Superior temporal gyrus (tissue), 1 donor: ENCODE data around the gene PAM16.

Source experiments
- DNase-seq: peaks from one replicate; pipeline ENCODE4 v3.0.0-alpha.2; 2016; ENCODE audit errors: extremely low spot score

PAM16 gene

DNA sequence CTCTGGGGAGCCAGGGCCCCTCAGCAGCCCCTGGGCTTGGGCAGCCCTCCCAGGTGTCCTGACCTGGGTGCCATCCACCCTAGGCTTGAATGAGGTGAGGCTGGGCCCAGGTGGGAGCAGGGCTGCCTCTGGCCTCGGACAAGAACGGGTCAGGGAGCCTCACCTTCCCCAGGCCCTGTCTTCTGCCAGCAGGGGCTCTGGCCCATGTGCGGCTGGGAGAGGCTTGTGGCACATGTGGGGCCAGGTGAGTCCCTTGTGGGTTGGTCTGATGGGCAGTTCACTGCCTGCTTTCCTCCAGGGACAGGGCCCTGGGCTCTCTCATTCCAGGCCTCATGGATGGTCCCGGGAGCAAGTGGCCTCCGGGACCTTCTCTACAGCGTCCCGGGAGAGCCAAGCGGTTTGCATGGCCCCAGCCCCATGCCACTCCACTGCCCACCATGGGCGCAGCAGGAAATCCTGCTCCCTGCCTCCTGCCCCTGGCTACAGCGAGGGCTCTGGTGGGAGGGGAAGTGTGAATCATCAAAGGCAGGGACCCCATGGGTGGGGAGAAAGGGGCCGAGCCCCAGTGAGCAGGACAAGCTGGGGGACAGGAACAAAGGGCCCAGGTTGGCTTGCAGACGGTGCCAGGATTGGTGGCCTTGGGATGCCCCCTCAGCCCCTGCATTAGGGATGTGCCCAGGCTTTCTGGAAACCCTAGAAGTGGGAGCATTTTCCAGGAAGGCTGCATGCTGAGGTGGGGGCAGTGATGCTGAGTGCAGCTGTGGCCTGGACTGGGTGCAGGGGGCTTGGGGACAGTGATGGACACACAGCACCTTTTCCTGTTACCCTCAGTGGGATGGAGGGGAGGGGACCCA, 32.7 kb upstream of the PAM16 start:
- no peak for DNase-seq

DNA sequence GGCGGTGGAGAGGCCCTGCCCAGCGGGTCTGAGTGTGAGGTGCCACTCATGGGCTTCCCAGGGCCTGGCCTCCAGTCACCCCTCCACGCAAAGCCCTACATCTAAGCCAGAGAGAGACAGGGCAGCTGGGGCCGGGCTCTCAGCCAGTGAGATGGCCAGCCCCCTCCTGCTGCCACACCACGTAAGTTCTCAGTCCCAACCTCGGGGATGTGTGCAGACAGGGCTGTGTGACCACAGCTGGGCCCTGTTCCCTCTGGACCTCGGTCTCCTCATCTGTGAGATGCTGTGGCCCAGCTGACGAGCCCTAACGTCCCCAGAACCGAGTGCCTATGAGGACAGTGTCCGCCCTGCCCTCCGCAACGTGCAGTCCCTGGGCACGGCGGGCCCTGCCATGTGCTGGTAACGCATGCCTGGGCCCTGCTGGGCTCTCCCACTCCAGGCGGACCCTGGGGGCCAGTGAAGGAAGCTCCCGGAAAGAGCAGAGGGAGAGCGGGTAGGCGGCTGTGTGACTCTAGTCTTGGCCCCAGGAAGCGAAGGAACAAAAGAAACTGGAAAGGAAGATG, 31.8 kb upstream of the PAM16 start:
- DNase-seq, result no peak

DNA sequence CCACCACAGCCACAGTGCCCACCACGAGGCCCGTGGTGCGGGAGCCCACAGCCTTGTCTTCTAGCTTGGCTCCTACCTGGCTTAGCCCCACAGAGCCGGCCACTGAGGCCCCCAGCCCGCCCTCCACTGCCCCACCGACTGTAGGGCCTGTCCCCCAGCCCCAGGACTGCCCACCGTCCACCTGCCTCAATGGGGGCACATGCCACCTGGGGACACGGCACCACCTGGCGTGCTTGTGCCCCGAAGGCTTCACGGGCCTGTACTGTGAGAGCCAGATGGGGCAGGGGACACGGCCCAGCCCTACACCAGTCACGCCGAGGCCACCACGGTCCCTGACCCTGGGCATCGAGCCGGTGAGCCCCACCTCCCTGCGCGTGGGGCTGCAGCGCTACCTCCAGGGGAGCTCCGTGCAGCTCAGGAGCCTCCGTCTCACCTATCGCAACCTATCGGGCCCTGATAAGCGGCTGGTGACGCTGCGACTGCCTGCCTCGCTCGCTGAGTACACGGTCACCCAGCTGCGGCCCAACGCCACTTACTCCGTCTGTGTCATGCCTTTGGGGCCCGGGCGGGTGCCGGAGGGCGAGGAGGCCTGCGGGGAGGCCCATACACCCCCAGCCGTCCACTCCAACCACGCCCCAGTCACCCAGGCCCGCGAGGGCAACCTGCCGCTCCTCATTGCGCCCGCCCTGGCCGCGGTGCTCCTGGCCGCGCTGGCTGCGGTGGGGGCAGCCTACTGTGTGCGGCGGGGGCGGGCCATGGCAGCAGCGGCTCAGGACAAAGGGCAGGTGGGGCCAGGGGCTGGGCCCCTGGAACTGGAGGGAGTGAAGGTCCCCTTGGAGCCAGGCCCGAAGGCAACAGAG, 31.0 kb upstream of the PAM16 start:
- DNase-seq, result no peak

DNA sequence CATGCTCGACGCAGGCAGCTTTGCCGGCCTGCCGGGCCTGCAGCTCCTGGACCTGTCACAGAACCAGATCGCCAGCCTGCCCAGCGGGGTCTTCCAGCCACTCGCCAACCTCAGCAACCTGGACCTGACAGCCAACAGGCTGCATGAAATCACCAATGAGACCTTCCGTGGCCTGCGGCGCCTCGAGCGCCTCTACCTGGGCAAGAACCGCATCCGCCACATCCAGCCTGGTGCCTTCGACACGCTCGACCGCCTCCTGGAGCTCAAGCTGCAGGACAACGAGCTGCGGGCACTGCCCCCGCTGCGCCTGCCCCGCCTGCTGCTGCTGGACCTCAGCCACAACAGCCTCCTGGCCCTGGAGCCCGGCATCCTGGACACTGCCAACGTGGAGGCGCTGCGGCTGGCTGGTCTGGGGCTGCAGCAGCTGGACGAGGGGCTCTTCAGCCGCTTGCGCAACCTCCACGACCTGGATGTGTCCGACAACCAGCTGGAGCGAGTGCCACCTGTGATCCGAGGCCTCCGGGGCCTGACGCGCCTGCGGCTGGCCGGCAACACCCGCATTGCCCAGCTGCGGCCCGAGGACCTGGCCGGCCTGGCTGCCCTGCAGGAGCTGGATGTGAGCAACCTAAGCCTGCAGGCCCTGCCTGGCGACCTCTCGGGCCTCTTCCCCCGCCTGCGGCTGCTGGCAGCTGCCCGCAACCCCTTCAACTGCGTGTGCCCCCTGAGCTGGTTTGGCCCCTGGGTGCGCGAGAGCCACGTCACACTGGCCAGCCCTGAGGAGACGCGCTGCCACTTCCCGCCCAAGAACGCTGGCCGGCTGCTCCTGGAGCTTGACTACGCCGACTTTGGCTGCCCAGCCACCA, 30.2 kb upstream of the PAM16 start:
- DNase-seq, result no peak

DNA sequence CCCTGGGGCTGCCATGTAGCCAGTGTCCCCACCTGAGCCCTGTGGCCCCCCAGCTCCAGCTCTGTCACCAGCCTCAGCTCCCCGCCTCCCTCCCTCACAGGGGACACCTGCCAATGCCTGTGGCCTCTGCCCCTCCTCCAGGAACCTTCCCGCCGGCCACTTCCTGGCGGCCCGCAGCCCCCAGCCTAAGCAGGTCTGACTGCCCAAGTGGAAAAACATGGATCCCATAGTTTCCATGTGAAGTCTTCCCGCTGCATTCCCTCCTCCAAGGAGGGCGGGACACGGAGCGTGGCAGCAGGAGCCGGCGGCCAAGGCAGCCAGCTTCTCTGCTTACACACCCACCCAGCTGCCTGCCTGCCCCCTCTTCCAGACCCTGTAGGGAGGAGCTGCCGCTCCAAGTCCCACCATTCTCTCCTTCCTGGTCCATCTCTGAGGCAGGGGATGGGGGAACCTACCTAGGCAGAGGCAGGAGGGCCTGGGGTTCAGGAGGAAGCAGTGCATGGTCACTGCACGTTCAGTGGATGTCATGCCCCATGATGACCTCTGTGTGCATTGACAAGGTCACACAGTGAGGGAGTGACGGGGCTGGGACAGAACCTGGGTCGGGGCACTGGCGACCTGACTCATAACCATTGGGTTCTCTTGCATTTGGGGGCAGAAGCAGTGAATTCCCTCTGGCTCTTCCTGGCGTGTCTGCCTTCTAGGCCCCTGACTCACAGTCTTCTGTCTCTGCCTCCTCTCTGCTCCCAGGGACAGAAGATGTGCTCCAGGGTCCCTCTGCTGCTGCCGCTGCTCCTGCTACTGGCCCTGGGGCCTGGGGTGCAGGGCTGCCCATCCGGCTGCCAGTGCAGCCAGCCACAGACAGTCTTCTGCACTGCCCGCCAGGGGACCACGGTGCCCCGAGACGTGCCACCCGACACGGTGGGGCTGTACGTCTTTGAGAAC, 29.3 kb upstream of the PAM16 start:
- no peak for DNase-seq

DNA sequence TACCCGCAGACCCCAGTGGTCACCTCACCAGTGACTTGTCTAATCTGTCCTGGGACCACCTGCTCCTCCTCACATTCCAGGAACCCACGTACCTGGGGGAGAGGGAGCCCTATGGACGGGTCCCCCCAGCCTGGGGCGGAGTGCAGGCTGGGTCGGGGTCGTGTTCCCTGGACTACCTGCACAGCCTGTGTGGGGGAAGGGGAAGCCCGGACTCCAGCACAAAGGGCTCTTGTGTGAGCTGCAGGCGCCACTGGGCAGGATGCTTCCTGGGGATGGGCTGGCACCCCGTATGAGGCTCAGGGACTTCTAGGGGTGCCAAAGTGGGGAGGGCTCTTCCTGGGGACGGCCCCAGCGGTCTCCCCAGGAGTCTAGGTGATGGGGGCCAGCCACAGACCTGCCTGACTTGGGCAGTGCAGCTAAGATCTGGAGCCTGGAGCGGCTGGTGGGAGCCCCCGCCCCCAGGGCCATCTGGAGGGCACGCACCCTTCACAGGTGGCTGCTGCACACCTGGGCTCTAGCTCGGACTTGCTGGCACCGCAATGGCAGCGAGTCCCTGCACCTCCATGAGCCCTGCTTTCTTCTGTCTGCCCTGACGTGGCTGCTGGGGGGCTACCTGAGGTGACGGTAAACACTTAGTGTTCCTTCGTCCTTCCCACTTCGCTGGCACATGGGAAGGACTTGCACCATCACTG, 28.0 kb upstream of the PAM16 start:
- no peak for DNase-seq

DNA sequence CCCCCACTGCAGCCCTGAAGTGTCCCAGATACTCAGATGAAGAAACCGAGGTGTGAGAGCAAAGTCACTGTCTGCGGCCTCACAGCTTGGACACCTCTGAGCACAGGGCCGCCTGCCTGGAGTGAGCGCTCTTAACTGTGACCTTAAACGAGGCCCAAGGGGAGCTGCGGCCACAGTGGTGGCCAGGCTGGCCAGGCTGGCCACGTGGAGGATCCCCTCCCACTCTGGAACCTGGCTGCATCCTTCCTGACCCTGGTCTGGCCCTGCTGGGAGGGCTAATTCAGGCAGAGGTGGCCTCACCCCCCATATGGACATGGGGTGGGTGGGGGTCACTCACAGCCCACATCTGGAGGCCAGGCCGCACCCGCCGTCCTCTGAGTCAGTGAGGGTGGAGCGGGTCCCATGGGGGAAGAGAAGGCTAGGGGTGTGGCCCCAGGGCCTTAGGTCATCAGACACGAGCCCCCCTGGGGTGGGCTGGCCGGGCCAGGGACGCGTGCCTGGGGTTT, 27.1 kb upstream of the PAM16 start:
- DNase-seq, result no peak

DNA sequence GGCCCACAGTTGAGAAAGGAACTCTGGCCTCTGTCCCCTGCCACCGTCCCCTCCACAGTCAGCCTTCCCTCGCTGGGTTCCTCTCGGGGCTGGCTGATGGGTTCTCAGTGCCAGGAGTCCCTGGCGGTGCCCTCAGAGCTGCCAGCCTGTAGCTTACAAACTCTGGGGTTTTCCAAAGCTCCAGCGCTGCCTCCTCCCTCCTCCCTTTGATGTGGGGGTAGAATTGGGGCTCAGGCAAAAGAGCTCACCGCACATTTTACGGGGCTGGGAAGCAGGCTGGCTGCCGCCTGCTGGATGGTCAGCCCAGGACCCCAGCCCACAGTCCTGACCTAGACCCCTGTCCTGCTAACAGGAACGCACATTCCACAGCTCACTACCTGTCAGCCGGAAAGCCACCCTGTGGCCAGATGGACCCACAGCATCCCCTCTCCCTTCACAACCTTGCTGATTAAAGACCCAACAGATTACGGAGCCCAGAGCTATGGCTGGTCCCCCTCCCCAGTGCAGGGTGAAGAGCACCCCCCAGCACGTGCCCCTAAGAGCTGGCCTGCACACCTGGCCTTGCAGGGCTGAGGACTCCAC, 26.5 kb upstream of the PAM16 start:
- DNase-seq, result peak; percentile 20

DNA sequence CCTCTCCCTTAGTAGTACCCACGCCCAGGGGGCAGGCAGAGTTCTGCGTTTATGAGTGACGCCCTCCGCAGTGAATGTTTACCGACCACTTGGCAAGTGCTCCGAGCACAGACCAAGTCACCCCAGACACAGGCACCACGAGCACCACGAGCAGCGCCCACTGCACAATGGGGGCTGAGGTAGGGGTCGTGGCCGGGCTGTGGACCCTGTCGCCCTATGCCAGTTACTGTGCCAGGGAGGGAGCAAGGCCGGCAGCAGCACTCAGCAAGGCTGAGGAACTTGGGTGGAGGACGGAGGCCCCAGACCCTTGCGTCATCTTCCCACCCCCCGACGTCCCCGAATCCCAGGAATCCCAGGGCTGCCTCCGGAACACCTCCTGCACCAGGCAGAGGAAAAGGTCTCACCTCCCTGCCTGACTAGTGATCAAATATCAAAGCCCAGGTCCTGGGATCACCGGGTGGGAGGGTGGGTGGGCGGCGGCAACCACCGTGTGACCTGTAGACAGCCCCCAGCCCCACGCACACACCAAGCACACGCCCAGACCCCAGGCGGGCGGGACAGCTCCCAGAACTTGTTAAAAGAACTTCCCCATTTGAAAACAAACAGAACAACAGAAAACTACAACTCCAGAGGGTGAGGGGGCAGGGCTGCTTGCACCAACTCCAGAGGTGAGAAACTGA, 25.9 kb upstream of the PAM16 start:
- no peak for DNase-seq

DNA sequence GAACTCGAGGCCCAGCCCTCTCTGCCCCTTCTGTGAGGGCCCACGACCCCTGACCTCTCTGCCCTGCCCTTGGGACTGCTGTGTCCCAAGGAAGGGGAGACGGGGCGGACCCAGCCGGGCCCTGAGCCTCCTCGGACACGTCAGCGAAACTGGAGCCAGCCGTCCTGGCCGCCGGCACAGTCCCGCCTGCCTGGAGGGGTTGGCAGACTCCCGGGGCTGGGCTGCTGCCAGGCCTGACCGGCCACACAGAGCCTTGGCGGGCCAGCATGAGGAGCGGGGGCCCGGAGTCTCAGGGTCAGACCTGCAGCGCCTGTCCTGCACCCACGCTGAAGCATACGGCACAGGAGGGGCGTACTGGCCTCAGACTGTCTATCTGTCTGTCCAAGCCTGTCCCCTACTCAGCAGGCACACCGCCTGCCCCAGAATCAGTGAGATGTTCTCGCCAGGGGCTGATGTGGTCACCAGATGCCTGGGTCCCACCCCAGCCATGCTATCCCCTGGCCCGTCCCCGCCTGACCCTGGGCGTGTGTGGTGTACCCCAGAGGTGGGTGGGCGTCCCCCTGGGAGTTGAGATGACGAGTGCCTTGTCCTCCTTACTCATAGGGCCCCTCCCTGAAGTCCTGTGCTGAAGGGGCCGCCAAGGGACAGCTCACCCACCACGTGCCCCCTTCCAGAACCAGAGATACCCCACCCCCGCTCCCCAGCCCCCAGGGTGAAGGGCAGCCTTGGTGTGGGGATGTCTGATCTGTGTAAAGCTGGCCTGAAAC, 25.2 kb upstream of the PAM16 start:
- DNase-seq, result peak; percentile 71

DNA sequence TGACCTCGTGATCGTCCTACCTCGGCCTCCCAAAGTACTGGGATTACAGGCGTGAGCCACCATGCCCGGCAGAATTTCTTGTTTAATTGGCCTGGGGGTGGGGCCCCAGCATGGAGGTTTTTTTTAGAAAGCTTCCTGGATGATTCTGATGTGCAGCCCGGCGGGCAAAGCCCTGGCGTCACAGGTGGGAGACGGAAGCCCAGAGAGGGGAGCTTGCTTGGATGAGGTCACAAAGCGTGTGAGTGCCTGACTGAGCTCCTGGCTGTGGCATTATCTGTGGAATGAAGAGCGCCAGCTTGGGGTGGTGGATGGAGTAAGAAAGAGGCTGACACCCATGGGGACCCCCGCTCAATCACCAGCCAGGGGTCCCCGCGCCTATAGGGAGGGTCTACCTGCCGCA, 24.6 kb upstream of the PAM16 start:
- no peak for DNase-seq

DNA sequence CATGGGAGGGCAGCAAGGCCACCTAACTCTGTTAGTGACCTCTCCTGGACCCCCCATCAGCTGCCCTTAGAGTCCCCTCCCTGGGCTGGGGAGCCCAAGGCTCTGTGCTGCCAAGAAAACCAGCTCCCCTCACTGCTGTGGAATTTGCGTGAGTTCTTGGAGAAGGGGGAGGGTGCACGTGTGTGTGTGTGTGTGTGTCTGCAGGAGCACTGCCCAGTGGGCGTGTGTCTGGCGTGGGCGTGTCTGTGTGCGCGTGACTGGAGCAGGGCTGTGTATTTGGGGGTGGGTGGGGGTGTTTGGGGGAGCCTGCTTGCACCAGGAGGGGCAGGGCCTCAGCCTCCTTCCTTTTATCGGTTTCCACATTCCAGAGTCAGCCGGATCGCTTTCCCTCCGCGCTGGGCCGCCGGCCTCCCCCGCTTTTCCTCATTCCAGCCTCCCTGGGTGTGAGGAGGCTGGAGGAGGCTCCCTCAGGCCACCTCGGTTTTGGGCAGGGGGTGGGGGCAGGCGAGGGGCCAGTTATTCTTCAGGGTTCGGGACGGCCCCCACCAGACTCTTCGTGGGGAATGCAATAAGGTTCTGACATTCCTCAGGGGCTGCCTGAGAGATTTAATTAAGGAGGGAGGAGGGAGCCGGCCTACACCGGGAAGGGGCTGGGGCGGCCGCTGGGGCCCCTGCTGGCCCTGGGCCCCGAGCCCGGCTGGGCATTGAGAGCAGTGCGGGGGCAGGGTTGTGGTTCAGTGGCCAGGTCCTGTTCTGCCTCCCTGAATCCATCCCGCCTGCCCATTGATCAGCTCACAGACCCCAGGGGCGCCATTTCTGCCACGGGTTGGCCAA, 23.0 kb upstream of the PAM16 start:
- DNase-seq, result no peak

DNA sequence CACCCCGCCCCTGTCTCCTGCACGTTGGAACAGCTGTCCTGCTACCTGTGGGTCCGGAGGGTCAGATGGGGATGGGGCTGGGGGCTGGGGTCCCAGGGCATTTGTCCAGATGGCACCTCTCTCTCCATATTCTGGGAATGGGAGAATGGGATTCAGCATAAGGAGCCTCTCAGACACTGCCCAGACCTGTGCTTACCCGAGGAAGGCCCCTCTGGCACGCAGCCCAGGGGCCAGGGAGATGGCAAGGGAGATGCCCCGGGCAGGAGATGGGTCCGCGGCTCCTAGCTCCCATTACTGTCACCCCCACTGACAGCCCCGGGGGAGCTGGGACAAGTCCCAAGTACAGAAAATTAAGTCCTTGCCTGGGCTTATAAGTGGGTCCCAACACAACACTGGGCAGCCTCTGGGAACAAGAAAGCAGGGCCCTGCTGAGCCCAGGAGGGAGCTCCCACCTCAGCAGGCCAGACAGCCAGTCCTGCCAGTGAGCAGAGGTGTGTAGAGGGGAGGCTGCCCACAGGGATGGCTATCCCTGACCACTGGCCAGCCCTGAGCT, 22.3 kb upstream of the PAM16 start:
- no peak for DNase-seq

DNA sequence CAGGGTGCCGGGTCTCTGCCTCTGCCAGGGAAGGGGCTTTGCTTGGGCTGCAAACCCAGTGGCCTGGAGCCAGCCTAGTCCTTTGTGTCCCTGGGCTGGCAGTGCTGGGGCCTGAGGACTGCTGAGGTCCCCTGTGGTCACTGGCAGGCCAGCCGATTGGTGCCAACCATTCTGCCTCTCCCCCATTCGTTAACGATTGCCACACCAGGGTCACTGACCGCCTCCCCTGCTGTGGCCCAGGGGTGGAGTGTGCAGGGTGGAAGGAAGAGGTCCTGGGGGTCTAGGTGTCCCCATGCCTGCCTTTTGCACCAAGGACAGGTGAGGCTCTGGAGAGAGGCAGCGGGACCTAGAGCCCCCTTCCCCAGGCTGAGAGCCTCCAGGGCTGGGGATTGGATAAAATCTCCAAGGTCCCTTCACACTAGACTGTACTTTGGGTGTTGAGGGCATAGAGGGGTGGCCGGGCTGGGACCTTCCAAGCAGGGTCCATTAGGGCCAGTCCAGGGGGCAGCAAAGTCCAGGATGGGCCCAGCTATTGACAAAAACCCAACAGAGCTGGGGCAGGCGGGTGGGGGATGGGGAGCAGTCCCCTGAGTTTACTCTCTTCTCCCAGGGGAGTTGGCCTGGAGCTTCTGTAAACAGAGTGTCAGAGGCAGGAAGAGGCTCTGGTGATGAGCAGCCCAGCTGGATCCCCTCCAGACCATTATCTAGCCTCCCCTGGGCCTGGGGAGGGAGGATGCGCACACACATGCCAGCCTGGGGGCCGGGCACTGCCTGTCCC, 21.6 kb upstream of the PAM16 start:
- peak; percentile 38 for DNase-seq

DNA sequence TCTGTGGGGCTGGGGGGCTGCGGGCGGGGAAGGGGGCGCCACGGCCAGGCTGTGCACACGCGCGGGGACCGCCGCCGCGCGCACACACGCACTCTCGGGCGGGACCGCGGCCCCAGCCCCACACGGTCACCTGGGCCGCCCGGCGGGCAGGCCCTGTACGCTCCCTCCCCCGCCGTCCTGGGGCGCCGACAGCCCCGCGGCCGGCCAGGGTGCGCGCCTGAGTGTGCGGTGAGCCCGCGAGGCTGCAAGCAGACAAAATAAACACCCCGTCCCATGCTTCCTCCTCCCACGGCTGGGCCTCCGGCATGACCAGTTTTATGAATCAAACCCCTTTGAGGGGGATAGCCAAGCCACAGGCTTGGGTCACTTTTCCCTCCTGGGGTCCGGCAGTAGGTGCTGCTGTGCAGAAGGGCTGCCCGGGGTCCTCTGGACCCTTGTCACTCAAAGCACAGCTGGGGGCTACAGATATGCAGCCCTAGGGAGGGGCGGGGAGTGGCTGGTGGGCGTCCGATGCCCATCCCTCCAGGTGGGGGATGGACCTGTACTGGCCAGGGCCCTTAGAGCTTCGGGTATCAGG, 21.0 kb upstream of the PAM16 start:
- DNase-seq, result no peak
